BE2C (cell line): ENCODE results near the gene GAS7.

ENCODE experiments used
- DNase-seq: peaks from one replicate; pipeline ENCODE4 v3.0.0-alpha.2; 2020
- H3K27me3 ChIP-seq: fragments of 250-450 bp; sonication (Bioruptor Pico); 2 replicates; pipeline ENCODE4 v1.5.1; 2020; ENCODE audit warnings: mild to moderate bottlenecking
- H3K36me3 ChIP-seq: fragments of 250-450 bp; sonication (Bioruptor Pico); 2 replicates; pipeline ENCODE4 v1.5.1; 2020; ENCODE audit warnings: mild to moderate bottlenecking
- H3K4me1 ChIP-seq: fragments of 250-450 bp; sonication (Bioruptor Pico); 2 replicates; pipeline ENCODE4 v1.5.1; 2020
- H3K4me3 ChIP-seq: 2 replicates; pipeline ENCODE4 v1.5.1; 2011; ENCODE audit warnings: low read depth, low read length
- H3K9me3 ChIP-seq: fragments of 250-450 bp; sonication (Bioruptor Pico); 2 replicates; pipeline ENCODE4 v1.5.1; 2020
- CTCF ChIP-seq: IDR thresholded peaks from 2 replicates; pipeline ENCODE4 v1.5.1; 2012; ENCODE audit warnings: mild to moderate bottlenecking, low read depth, low read length

The GAS7 gene

GRCh38 chr17:9878356-9878755, 320.1 kb downstream of the GAS7 start:
- Histone ChIP-seq H3K4me3 (no peak overlapping the region), H3K4me1 (no peaks in the 10 kb centered on the region), H3K27me3 (no peaks in the 10 kb centered on the region), H3K9me3 (no peaks in the 10 kb centered on the region), H3K36me3 (no peaks in the 10 kb centered on the region)
- TF ChIP-seq CTCF: no peak
- no peak for DNase-seq

- Histone ChIP-seq H3K4me3 (no peak overlapping the region), H3K27me3 (no peaks in the 10 kb centered on the region), H3K4me1 (no peaks in the 10 kb centered on the region), H3K9me3 (no peaks in the 10 kb centered on the region), H3K36me3 (no peaks in the 10 kb centered on the region)
- TF ChIP-seq CTCF: no peak
- no peak for DNase-seq
These were observed 323.0 kb downstream of the GAS7 start for GRCh38 chr17:9875441-9875840.

GRCh38 chr17:9874722-9875121, 323.7 kb downstream of the GAS7 start:
- Histone ChIP-seq H3K4me3 (no peak overlapping the region), H3K36me3 (no peaks in the 10 kb centered on the region), H3K27me3 (no peaks in the 10 kb centered on the region), H3K4me1 (no peaks in the 10 kb centered on the region), H3K9me3 (no peaks in the 10 kb centered on the region)
- no peak for DNase-seq
- no peak for TF ChIP-seq CTCF

GRCh38 chr17:9872852-9873251, 325.6 kb downstream of the GAS7 start:
- DNase-seq: no peak
- TF ChIP-seq CTCF: no peak
- no peaks in the 10 kb centered on the region for H3K27me3 ChIP-seq
- no peaks in the 10 kb centered on the region for H3K36me3 ChIP-seq
- H3K9me3 ChIP-seq: no peaks in the 10 kb centered on the region
- no peaks in the 10 kb centered on the region for H3K4me1 ChIP-seq
- no peak overlapping the region for H3K4me3 ChIP-seq

GRCh38 chr17:9868552-9868951, 329.9 kb downstream of the GAS7 start:
- no peak for TF ChIP-seq CTCF
- H3K36me3 ChIP-seq: no peaks in the 10 kb centered on the region
- no peaks in the 10 kb centered on the region for H3K4me1 ChIP-seq
- H3K9me3 ChIP-seq: no peaks in the 10 kb centered on the region
- DNase-seq: no peak
- no peaks in the 10 kb centered on the region for H3K27me3 ChIP-seq
- H3K4me3 ChIP-seq: no peak overlapping the region

GRCh38 chr17:9865586-9865985, 332.8 kb downstream of the GAS7 start:
- no peaks in the 10 kb centered on the region for H3K9me3 ChIP-seq
- no peaks in the 10 kb centered on the region for H3K36me3 ChIP-seq
- no peak for TF ChIP-seq CTCF
- H3K27me3 ChIP-seq: no peaks in the 10 kb centered on the region
- H3K4me3 ChIP-seq: no peak overlapping the region
- no peak for DNase-seq
- no peaks in the 10 kb centered on the region for H3K4me1 ChIP-seq
